Hindlimb muscle (tissue), 1 donor: ENCODE results near the gene STX3. TPM values are rescaled to one million over a fixed set of nuclear protein-coding genes. Genes with fewer than 3 reads are reported as not detected.
"Not testable (repeated sequence)": the region's sequence is repeated elsewhere in the genome, so short reads cannot be mapped to it uniquely, and the experiment has no call there.

Source experiments
- DNase-seq: peaks from one replicate; pipeline ENCODE4 v3.0.0-alpha.2; 2013
- polyA plus RNA-seq: library from polyadenylated mRNA; unstranded; fragments of 120-200 nt; gene quantifications from one replicate; pipeline ENCODE4 v1.2.1, GENCODE V29; 2013; ENCODE audit not compliant: insufficient read length

Gene STX3
- polyA plus RNA-seq, 1 donor, result 4.1 TPM

DNA sequence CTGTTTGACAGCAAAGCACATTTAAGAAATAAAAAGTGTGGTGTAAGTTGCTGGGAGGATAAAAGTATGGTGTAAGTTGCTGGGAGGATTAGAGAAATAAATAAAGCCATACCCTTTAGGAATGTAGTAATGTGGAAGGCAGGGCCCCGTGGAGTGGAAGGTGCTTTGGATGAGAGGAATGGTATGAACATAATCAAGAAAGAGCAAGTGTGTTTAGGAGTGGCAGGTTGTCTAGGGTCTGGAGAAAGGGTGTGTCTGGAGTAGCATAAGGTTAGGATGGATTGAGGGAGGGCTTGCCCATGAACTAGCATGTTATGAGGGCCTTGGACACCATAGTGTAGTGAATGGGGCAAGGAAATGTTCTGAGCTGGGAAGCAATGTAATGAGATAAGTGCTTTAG lies 37.3 kb downstream of the STX3 start:
- no peak for DNase-seq

DNA sequence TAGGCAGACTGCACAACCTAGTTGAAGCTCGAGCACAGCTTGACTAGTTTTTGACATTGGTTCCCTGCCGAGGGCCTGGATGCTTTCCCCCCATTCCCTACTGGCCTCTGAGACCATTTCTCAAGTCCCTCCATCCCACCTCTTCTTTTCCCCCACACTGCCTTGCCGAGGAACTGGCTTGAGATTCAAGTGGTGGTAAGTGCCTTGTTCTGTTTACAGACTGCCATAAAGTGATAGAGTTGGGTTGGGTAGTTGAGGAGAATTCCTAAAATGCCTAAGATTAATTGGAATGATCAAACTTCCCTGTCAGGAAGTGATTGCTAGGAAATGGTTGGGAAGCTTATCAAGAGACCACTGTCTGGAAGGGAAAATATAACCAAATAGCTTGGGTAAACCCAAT lies 39.2 kb downstream of the STX3 start:
- no peak for DNase-seq

DNA sequence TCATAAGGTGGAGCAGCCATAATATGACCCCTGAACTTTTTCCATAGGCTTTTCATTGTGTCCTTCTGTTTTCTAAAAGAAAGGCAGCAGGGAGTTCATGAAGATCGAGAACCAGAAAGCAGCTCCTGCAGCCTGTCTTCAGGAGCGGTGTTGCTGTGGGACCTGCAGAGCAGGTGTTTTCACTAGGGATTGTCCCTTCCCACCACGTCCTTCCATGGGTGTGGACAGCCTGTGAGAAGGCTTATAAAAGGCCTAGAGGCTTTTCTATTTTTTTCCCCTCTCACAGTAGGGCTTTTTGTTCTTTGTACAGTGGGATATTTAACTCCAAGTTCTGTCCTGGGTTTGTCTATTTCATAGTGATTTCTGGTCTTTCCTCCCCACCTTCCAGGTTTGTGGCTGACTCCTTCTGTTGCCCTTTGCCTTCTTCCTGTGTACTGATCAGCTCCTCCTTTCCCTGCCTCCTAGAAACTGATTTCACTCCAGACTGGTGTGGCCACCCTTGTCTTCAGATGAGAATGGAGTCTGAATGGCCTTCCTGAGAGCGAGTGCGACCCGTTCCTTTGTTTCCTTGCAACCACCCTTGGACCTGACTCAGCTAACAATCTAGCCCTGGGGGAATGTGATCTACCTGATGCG lies 45.3 kb downstream of the STX3 start:
- DNase-seq, result no peak

DNA sequence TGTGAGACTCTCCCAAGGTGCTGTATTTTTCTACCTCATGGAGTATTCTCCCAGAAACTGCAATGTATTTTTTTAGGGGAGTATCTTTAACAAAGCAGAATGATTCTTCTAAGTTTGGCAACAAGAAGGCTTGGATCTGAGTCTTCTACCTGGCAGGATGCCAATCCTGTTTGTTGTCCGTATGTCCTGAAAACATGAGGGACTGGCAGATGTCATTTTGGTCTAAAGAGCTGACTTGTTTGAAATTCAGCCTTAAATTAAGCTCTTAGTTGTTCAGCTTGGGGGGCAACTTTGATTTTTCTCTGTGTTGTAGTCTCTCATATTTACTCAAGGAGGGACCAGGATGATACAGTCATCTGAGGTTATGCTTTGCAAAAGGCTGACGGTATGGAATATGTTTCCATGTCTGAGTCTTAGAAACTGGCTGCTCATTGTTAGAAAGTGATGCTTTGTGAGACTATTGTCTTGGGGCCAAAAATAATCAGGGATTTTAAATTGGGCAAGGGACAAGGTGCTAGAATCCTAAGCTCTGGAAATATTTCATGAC lies 46.1 kb downstream of the STX3 start:
- no peak for DNase-seq

DNA sequence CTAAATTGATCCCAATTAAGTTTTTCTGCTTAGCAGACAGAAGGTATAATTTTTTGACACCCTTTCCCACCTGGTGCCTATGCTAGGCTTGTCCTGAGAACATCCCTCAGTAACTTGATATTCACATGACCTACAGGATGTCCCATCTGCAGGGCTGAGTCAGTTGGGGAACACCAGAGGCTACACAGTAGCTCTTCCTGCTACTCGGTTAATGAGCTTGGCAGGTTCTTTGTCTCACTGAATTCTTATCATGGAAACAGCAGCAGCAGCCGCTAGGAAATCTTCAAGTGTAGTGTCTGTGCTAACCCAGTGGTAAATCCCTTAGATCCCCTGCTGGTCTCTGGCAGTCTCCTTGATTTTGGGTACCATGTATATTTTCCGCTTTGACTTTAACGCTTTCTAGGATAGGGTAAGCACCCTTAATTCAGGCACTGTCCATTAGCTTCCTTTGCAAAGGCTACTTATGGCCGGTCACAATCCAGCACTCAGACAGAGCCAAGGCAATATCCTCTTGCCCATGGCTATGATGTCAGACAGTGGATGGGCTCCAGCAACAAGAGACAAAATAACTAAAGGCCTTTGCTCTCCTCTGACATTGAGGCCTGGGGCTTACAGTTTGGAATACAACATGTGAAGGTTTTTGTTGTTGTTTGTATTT lies 46.9 kb downstream of the STX3 start:
- peak; percentile 50 for DNase-seq

DNA sequence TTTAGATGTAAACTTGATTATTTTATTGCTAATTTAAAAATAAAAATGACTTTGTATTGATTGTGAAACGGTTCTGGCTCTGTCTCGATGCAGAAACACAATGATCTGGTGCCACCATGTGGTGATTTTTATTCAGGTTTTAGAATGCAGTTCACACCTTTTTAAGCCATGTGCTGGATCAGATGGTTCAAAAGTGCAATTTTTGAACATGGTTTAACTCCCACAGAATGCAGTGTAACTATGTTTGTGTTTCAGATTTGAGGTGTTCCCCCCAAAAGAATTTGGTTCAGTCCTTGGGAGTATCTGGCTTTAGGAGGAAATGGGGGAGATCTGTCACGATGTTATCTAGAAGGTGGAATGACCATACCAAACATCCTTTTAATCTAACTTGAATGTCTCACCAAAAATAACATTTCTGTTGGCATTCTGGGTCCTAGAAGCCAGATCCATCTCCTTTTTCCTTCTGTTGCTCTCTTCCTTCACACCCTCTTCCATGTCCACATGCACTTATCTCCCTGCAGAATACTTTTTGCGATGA lies 47.5 kb downstream of the STX3 start:
- DNase-seq, result peak; percentile 51

DNA sequence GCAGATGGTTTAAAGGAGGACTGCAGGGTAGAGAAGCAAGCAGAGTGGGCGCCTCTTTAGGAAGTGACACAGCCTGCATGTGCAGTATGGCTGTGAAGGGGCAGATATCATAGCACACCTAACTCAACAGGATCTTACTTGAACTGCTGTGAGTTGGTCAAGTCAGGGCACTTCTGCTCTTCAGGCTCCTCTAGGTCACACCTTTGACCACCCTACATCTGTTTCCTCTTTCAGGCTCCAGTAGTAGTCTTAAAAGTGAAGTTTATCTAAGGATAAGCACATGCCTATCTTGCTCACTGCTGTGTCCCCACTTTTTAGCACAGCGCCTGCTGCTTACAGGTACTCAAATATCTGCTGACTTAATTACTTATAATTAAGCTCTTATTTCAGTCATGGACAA lies 48.9 kb downstream of the STX3 start:
- no peak for DNase-seq

DNA sequence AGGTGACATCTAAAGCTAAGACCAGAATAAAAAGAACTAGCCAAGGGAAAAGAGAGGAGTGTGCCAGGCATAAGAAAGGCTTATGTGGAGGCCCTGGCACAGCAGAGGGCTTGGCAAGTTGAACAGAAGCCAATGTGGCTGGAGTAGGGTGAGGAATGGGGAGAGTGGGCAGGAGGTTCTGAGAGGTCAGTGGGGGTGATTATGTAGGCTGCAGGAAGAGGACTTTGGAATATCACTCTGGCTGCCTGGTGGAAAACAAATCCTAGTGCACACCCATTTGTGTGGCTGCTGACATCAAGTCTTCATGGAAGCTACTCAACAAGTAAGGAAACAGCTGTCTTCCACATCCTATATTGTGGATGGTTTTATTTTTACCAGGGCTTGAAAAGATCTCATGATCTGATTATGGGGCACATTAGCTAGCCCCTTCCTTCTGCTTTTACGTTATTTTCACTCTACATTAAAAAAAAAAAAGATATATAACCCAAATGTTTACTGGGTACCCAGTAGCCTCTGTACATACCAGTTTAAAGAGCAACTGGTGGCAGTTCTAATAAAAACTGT lies 52.0 kb downstream of the STX3 start:
- DNase-seq, result no peak

DNA sequence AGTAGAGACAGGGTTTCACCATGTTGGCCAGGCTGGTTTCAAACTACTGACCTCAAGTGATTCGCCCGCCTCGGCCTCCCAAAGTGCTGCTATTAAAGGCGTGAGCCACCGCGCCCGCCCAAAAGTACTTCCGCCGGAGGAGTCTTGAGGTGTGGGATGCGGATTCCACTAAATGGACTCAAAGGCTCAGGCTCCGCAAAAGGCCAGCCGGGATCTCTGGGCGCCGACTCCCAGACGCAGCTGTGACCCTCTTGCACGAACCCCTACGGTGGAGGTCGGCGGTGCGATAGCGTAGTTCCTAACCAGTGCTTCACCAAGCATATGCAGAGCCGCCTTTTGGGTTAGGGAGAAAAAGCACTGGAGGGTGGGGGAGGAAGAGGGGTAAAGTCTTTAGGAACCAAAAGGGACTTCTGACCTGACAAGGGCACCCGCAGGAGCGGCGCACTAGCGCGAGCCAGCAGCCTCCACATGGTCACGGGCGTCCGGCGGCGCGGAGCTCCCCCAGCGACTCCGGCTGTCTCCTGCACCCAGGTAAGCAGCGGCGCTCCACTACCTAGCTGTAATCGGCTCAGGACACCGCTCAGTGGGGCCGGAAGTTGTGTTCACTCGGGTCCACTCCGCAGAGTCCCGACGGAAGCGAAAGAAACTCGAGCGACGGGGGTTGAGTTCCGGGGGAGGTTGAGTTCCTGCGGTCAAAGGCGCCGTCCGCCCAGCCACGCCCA lies 55.2 kb downstream of the STX3 start, which contains the start of gene MRPL16:
Gene MRPL16 (minus strand): TSS at position 590 of the 722 bp plus-strand sequence. CDS start 120 bp downstream, at position 470.
- DNase-seq, result peak; percentile 85

DNA sequence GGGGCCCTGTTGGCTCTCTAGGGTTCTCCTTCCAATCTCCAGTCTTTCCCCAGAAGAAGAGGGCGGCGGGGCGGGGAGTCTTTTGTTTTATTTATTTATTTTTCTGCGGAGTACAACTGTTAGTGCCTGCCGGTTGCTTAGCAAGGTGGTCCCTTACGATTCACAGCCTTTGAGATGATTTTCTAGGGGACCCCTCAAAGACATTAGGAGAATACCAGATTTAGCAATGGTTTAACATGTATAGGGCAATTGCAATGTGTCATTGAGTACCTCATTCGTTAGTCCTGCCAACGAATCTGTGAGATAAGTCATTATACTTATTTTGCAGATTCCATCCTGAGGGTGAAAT lies 55.7 kb downstream of the STX3 start:
- no peak for DNase-seq

DNA sequence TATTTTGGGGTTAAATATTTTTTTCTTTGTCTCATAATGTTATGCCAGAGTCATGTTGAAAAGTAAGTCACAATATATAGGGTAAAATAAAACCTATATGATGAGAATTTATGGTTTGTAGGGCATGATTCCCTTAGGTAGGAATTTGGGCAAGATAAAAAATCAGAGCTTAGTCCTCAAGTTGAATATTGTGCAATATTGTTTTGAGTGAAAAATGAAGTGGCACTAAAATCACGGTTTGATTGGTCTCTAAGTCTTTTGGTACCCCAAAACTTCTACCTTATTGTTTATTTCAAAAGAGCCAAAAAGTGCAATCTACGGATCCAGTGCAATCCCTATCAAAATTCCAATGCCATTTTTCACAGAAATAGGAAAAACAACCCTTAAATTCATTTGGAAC lies 57.0 kb downstream of the STX3 start:
- no peak for DNase-seq

DNA sequence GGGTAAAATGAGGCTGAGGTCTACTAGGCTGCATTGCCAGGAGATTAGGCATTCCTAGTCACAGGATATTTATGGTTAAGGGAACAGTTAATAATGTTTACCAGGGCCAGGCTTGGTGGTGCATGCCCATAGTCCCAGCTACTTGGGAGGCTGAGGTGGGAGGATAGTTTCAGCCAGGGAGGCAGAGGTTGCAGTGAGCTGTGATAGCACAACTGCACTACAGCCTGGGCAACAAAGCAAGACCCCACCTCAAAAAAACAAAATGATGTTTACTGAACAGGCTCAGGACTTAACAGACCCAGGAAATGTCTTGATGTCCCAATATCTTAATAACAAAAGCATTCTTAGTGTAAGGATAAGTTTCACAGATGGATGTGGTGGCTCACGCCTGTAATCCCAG lies 58.2 kb downstream of the STX3 start:
- DNase-seq, result no peak

DNA sequence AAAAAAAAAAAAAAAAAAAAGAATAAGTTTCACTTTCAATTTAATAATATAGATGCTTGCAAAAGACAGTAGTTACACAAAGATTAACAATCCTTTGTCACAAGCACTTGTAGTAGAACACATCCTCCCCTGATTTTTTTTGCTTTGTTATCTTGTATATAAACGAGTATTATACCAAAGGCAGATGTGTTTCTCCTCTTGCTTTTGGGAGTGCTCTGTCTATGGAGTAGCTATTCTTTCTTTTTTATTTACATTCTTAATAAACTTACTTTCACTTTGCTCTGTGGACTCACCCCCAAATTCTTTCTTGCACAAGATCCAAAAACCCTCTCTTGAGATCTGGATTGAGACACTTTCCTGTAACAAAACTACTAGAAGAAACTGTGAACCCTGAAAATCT lies 58.8 kb downstream of the STX3 start:
- DNase-seq, result no peak

DNA sequence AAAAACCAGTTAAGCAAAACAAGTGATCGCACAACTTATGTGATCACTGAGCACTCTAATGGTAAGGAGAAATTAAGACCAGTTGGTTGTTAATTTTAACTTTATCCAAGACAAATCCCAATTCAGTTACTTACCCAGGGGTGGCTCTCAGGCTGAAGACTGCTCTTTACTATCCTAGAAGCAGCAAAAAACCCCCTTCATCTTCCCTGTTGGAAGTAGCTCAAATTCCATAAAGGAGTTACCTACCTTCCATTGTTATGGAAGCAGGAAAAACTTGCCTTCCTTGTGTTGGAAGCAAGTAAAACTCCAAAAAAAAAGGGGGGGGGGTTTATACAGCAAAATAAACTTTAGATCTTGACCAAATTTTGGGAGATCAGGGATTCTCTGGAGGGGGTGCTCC lies 60.6 kb downstream of the STX3 start:
- DNase-seq, result no peak

DNA sequence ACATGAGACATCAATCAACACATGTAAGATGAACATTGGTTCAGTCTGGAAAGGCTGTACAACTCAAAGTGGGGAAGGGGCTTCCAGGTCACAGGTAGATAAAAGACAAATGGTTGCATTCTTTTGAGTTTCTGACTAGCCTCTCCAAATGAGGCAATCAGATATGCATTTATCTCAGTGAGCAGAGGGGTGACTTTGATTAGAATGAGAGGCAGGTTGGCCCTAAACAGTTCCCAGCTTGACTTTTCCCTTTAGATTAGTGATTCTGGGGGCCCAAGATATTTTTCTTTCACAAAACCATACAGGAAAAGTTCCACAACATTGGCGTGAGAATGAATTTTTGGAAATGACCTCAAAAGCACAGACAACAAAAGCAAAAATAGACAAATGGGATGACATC lies 61.3 kb downstream of the STX3 start:
- DNase-seq, result not testable (repeated sequence)

DNA sequence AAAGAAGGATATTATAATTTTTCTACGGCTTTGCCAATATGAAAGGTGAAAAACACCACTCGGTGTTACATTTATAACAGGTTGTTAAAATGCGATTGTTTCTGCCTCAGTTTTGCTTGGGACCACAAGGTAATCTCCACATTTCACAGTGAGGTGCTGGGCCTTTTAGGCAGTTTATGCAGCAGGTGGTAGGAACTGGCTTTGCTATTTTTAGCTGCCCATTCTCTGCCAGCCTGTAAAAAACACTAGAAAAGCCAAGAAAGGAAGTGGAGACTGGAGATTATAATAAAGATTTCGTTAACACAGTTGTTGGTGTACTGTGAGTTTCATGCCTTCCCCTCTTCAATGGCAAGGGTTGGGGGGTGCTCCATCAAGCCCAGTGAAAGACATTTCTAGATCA lies 63.4 kb downstream of the STX3 start:
- DNase-seq, result no peak

DNA sequence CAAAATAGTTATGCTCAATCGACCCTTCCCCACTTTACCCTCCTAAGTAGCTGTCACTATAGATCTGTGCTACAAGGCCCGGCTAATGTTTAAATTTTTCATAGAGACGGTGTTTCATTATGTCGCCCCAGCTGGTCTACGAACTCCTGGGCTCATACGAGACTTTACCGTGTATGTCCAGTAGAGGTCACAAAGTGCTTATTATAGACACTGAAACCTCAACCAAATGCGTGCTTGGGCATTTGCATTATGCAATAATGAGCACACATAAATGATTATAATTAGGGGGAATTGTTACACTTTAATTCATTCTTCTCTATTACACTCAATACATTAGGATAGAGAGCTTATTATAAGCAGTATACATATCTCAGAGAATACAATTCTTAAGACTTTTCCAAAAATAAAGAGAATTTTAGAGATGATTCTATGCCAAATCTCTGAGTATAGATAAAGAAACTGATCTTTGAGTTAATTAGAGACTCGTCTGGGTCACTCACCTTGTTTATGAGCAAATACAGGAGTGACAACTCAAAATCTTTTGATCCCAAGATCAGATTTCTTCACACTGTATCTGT lies 67.9 kb downstream of the STX3 start:
- DNase-seq, result peak; percentile 33

DNA sequence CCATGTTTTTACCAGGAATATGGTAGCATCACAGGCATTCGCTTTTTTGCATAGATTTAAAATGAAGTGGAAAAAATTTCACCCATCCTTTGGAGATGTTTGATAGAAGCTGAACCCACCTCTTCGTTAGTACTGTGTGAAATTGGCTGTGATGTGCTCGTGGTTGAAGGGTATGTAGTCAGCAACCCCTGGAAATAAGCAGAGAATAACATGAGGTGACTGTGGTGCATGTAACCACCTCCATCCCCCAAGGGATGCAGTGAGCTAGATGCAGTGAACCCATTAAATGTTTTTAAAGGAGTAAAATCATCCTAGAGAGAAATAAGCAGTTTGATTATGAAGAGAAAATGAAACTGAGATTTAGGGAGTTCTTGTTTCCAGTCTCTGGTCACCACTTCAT lies 74.2 kb downstream of the STX3 start:
- DNase-seq, result no peak

DNA sequence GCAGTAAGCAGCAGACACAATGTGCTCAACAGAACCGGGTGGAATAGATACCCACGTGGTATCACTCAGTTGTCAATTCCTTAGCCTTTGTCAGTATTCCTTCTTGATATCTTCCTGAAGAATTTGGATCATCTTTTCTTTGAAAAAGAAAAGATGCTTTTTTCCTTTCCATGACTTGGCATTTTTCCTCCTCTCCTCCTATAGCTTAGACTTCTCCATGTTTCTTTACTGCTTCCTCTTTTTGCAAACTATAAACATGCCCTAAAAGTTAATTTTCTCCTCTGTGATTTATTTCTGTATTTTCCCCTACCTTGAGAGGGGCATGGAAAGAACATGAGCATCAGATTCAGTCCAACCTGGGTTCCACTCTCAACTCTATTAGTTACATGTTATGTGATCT lies 78.4 kb downstream of the STX3 start:
- no peak for DNase-seq

DNA sequence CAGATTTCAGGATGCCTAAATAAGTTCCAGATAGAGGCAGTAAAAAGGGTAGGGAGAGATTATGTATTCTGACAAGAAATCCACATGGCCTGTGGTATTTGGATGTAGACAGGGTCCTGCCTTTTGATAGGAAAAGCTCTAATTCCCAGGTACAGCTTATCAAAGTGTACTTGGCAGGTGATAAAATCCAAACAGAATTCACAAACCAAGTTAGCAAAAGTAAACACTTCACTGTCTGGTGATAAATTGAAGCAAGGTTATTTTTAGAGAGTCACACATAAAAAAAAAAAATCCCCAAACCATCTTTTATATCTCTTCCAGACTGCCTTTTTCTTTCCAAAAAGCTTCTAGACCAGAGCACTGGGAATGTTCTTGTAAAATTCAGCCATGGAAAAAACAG lies 84.4 kb downstream of the STX3 start:
- no peak for DNase-seq

DNA sequence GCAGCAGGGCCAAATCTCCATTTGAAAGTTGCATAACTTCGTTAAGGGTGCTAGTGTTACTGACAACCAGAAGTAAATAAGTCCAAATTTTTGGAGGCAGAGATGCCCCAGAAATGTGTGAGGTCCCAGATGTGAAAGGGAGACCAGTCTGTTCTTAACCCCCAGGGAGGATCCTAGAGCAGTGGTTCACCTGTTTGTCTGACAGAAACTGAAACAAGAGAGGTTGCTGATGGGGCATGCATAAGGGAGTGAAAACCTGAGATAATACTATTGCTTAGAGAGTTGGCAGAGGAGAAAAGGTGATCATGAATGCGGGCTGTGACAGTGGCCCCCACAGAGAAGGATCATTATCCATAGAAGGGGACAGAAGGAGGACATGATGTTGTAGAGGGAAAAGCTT lies 86.3 kb downstream of the STX3 start:
- DNase-seq, result no peak

DNA sequence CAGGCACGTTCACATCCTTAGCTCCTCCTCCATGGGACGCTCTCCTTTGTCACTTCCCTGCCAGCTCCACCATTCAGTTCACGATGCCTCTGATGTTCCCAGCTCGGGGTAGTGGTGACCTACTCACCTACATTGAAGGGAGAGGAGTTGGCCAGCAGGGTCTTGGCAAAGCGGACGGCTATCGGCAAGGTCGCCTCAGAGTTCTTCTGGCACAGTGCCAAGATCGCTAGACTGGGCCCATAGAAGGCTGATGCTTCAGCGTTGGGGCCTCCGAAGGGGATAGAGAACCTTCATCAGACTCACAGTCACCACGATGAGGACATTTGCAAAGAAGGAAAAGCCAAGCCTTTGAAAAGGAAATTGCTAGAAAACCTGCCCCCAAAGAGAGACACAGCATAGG lies 87.1 kb downstream of the STX3 start:
- no peak for DNase-seq

DNA sequence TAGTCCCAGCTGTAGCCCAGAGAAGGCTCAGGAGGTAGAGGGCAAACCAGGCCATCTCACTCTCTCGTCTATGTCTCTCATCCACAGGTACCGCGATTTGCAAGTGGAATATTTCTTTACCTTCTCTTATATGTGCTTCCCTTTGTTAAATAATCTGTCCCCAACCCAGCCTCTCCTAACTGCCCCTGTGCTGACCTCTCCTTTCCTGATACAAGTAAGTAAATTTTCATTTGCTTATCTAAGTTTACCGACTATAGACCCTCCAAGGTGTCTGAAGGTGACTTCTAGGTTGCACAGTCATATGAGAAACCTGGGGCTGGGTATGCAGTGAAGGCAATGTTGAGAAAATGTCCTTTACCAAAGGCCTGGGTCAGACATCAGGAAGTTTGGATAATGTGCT lies 90.2 kb downstream of the STX3 start, which contains the start of gene CBLIF:
Gene CBLIF (minus strand): TSS at position 101 of the 400 bp plus-strand sequence. CDS start 46 bp downstream, at position 55.
- DNase-seq, result no peak
